ENCODE measurements around the gene GNAQ.

DNA sequence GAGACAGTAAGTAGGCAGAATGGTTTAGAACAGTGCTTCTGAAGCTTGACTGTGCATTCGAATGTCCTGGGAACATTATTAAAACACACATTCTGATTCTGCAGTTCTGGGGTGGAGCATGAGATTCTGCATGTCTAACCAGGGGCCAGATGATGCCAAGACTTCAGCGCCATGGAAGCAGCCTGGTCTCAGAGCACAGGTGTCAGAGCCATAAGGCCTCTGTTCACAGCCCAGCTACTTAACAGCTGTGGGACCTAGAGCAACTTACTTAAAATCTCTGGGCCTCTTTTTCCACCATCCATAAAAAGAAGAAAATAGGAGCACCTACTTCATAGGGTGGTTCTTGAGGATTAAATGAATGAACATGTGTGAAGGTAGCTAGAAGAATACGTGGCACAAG is 84.0 kb downstream of the GNAQ start:
- TF ChIP-seq, protein P1, sequence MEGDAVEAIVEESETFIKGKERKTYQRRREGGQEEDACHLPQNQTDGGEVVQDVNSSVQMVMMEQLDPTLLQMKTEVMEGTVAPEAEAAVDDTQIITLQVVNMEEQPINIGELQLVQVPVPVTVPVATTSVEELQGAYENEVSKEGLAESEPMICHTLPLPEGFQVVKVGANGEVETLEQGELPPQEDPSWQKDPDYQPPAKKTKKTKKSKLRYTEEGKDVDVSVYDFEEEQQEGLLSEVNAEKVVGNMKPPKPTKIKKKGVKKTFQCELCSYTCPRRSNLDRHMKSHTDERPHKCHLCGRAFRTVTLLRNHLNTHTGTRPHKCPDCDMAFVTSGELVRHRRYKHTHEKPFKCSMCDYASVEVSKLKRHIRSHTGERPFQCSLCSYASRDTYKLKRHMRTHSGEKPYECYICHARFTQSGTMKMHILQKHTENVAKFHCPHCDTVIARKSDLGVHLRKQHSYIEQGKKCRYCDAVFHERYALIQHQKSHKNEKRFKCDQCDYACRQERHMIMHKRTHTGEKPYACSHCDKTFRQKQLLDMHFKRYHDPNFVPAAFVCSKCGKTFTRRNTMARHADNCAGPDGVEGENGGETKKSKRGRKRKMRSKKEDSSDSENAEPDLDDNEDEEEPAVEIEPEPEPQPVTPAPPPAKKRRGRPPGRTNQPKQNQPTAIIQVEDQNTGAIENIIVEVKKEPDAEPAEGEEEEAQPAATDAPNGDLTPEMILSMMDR (IDR thresholded peaks at IDR 0.05) = no peak
- no peak for TF ChIP-seq POLR2A (IDR thresholded peaks at IDR 0.05)

Data from lower leg skin (tissue), 3 donors.